HepG2 (cell line): ENCODE data around the gene FAF2. TPM values are rescaled to one million over a fixed set of nuclear protein-coding genes. Genes with fewer than 3 reads are reported as not detected.

Experiments
- ATAC-seq: fragments of 200-7000 bp; cut with Tn5 transposase; 3 replicates; pipeline ENCODE4 v1.9.1; 2020; ENCODE audit warnings: mild to moderate bottlenecking, moderate library complexity
- BruUV-seq: library from RNA; stranded (reverse); fragments of 400-500 nt; replicated peaks from 2 replicates; lab custom pipeline; 2021; lab: Mats Ljungman, UMichigan
- CTCF ChIA-PET: fragments of 300-600 bp; formaldehyde crosslinking; extraction: SDS; loops from one replicate; lab custom pipeline; 2021; ENCODE audit warnings: low total read pairs, inconsistent platforms, low intra/inter-chr PET ratio; lab: Yijun Ruan, JAX
- POLR2A ChIA-PET: fragments of 350-600 bp; sonication (Branson Sonifier 250); formaldehyde crosslinking; loops from one replicate; lab custom pipeline; 2020; ENCODE audit warnings: antibody characterized with exemption, inconsistent platforms; lab: Yijun Ruan, JAX
- DNase-seq: peaks from one replicate; pipeline ENCODE4 v3.0.0-alpha.2; 2015; ENCODE audit warnings: low spot score
- FAIRE-seq: peaks from 3 replicates; lab custom pipeline; 2011; peaks lifted over from hg19 to GRCh38; lab: Jason Lieb, UNC
- H2AFZ ChIP-seq: one replicate; pipeline ENCODE4 v1.6.1; 2011; ENCODE audit warnings: low read length, inconsistent platforms
- H3K27ac ChIP-seq: fragments of 300-600 bp; 3 replicates; pipeline ENCODE4 v1.8.0; 2011; ENCODE audit warnings: mixed run types, mild to moderate bottlenecking, mixed read lengths, low read length, inconsistent platforms; ENCODE audit not compliant: insufficient read depth; ENCODE audit errors: extremely low read length
- H3K27me3 ChIP-seq, 2 experiments: fragments of 200-600 bp in 1 of 2; 2 replicates in 1 of 2; 3 replicates in 1 of 2; pipeline versions ENCODE4 v1.6.0 to v1.8.0; 2011; ENCODE audit warnings: low read length in 2 of 2, mild to moderate bottlenecking in 2 of 2, moderate library complexity in 2 of 2, inconsistent platforms in 1 of 2; ENCODE audit not compliant: insufficient read depth in 2 of 2, control insufficient read depth in 1 of 2
- H3K36me3 ChIP-seq, 2 experiments: fragments of 200-600 bp in 1 of 2; replicated peaks in 1 of 2; 2 replicates in 1 of 2; 3 replicates in 1 of 2; pipeline versions ENCODE4 v1.5.1 to v1.8.0; 2011; ENCODE audit warnings: low read length in 2 of 2, inconsistent platforms in 1 of 2; ENCODE audit not compliant: insufficient read depth in 2 of 2, control insufficient read depth in 1 of 2
- H3K4me1 ChIP-seq: 2 replicates; pipeline ENCODE4 v1.5.1; 2012; ENCODE audit warnings: low read length, inconsistent platforms; ENCODE audit not compliant: insufficient read depth
- H3K4me2 ChIP-seq: 2 replicates; pipeline ENCODE4 v1.6.0; 2011; ENCODE audit warnings: low read depth, low read length, inconsistent platforms
- H3K4me3 ChIP-seq, 3 experiments: fragments of 200-600 bp in 1 of 3; sonication (generic), shearing (Covaris generic) in 1 of 3; replicated peaks in 1 of 3; 2 replicates each; pipeline ENCODE4 v1.5.1; 2011 to 2016; ENCODE audit warnings: low read length in 3 of 3, inconsistent platforms in 2 of 3, low read depth in 2 of 3, mild to moderate bottlenecking in 2 of 3, control low read depth in 1 of 3, mixed read lengths in 1 of 3; ENCODE audit not compliant: insufficient read depth in 1 of 3
- H3K79me2 ChIP-seq: one replicate; pipeline ENCODE4 v1.6.1; 2011; ENCODE audit warnings: low read length, inconsistent platforms; ENCODE audit not compliant: insufficient read depth
- H3K9ac ChIP-seq: 2 replicates; pipeline ENCODE4 v1.6.0; 2011; ENCODE audit warnings: mild to moderate bottlenecking, low read depth, low read length, inconsistent platforms; ENCODE audit not compliant: insufficient read depth
- H3K9me3 ChIP-seq: 2 replicates; pipeline ENCODE4 v1.5.1; 2012; ENCODE audit warnings: mild to moderate bottlenecking, low read length
- H4K20me1 ChIP-seq: 2 replicates; pipeline ENCODE4 v1.6.0; 2011; ENCODE audit warnings: inconsistent platforms, mild to moderate bottlenecking, low read length, moderate library complexity; ENCODE audit not compliant: insufficient read depth
- ATRX ChIP-seq: sonication (generic); formaldehyde crosslinking; IDR thresholded peaks from 2 replicates; pipeline ENCODE4 v1.4.0; 2020; ENCODE audit warnings: missing genetic modification reagents, borderline replicate concordance
- CCAR2 ChIP-seq: fragments of 200-400 bp; formaldehyde crosslinking; optimal IDR thresholded peaks from 2 replicates; pipeline ENCODE3; 2018; ENCODE audit warnings: low read depth, mild to moderate bottlenecking, low read length, moderate library complexity
- KAT2B ChIP-seq: fragments of 150-350 bp; IDR thresholded peaks from 2 replicates; pipeline ENCODE4 v1.6.1; 2014; ENCODE audit warnings: low read depth, low read length, borderline replicate concordance
- NAIF1 ChIP-seq: sonication (generic); formaldehyde crosslinking; IDR thresholded peaks from 2 replicates; pipeline ENCODE4 v1.5.0; 2020; ENCODE audit warnings: mild to moderate bottlenecking, missing genetic modification reagents, borderline replicate concordance
- RARG ChIP-seq: sonication (generic); formaldehyde crosslinking; IDR thresholded peaks from 2 replicates; pipeline ENCODE4 v1.4.0; 2020; ENCODE audit warnings: low read depth, mild to moderate bottlenecking, missing genetic modification reagents
- SP140L ChIP-seq: sonication (generic); formaldehyde crosslinking; IDR thresholded peaks from 2 replicates; pipeline ENCODE4 v1.4.0; 2020; ENCODE audit warnings: missing genetic modification reagents, borderline replicate concordance
- ZNF124 ChIP-seq: sonication (generic); formaldehyde crosslinking; IDR thresholded peaks from 2 replicates; pipeline ENCODE4 v1.4.0; 2020; ENCODE audit warnings: missing genetic modification reagents
- ZNF614 ChIP-seq: IDR thresholded peaks from 2 replicates; pipeline ENCODE4 v1.6.1; 2018; ENCODE audit warnings: missing biosample characterization, missing genetic modification reagents, inconsistent platforms, borderline replicate concordance
- ZNF644 ChIP-seq: IDR thresholded peaks from 2 replicates; pipeline ENCODE4 v1.6.1; 2016; ENCODE audit warnings: low read depth
- WGBS: methylation state at CpG from one replicate; pipeline ENCODE4 v1.1.6; 2017; ENCODE audit warnings: low lambda C conversion rate; 5-methylcytosine and 5-hydroxymethylcytosine counted together
- in situ Hi-C: cut with HindIII; loops from 2 replicates; pipeline ENCODE4 v1.10.0; 2017; ENCODE audit warnings: low pct_unique_long_range_greater_than_20kb; ENCODE audit not compliant: extremely low pct_ligation_motif_present
- intact Hi-C: fragments of 100-400 bp; cut with micrococcal nuclease; formaldehyde crosslinking; loops from one replicate; pipeline ENCODE4 v1.10.0; 2022; ENCODE audit not compliant: unreplicated experiment
- polyA plus RNA-seq, 8 experiments: library from polyadenylated mRNA; depleted of rRNA in 3 of 8; stranded (reverse) in 7 of 8; unstranded in 1 of 8; fragments of >200 nt; fragmentation: Illumina TruSeq in 4 of 8; extraction: Trizol in 4 of 8; gene quantifications; 2 replicates each; pipeline versions ENCODE4 v1.2.1 to v1.2.3, GENCODE V29; 2011 to 2016; ENCODE audit warnings: low read depth in 4 of 8, missing spikeins in 1 of 8, mixed read lengths in 1 of 8; ENCODE audit not compliant: insufficient read depth in 1 of 8
- total RNA-seq, 5 experiments: library from RNA; depleted of rRNA; stranded (reverse); fragments of >200 nt; fragmentation: Illumina TruSeq; extraction: Trizol; gene quantifications; 2 replicates each; pipeline ENCODE4 v1.2.3, GENCODE V29; 2016; ENCODE audit warnings: low read depth in 1 of 5
- TF ChIP-seq, protein P1 (sequence below): IDR thresholded peaks from 2 replicates; pipeline ENCODE4 v1.6.1; 2016; ENCODE audit warnings: missing genetic modification reagents, missing compliant biosample characterization
- TF ChIP-seq, protein P2 (sequence below): IDR thresholded peaks from 2 replicates; pipeline ENCODE4 v1.6.1; 2016; ENCODE audit warnings: missing compliant biosample characterization, missing genetic modification reagents, borderline replicate concordance
- TF ChIP-seq, protein P3 (sequence below): IDR thresholded peaks from 2 replicates; pipeline ENCODE4 v1.6.1; 2012; ENCODE audit warnings: low read length, improper control_type of control experiment
- TF ChIP-seq, protein P4 (sequence below): sonication (generic); formaldehyde crosslinking; IDR thresholded peaks from 2 replicates; pipeline ENCODE4 v1.8.0; 2022; ENCODE audit warnings: mild to moderate bottlenecking, missing genetic modification reagents, moderate library complexity

Gene FAF2
- total and polyA plus RNA-seq, 2 of the 13 experiments (the other 11 are each of a cell fraction or from before 2014, with no cell fraction given), result 27.8 to 34.3 TPM

DNA sequence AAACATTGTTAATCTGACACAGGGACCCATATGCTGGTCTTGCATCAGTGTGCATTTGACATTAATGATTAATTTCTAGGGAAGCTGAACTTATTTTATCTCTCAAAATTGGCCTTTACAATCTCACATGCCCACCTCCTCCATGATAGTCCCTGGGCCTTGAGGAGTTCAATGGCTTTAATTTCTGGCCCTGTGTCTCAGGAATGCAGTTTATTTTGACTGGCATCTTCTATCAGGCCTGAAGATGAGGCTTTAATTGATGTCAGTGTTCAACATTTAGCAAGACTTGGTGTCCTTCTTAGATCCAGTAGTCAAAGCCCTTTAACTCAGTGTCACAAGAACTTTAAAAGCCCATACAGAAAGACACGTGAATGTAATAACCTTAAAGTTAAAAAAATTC, 21.3 kb upstream of the FAF2 start:
- in situ Hi-C loops, result loop anchor here (25.0 kb wide), 1 partner anchor 565 kb away; the partner anchor contains the start of gene CPLX2
- TF ChIP-seq SP140L, result no peak
- TF ChIP-seq ZNF614 (CRISPR knock-in tag), result no peak
- TF ChIP-seq NAIF1, result no peak
- no peak for TF ChIP-seq ATRX (CRISPR knock-in tag)
- TF ChIP-seq ZNF124, result no peak
- TF ChIP-seq RARG (CRISPR knock-in tag), result no peak
- TF ChIP-seq, protein P1, sequence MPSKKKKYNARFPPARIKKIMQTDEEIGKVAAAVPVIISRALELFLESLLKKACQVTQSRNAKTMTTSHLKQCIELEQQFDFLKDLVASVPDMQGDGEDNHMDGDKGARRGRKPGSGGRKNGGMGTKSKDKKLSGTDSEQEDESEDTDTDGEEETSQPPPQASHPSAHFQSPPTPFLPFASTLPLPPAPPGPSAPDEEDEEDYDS (CRISPR knock-in tag), result no peak
- no peak for TF ChIP-seq CCAR2
- TF ChIP-seq, protein P2, sequence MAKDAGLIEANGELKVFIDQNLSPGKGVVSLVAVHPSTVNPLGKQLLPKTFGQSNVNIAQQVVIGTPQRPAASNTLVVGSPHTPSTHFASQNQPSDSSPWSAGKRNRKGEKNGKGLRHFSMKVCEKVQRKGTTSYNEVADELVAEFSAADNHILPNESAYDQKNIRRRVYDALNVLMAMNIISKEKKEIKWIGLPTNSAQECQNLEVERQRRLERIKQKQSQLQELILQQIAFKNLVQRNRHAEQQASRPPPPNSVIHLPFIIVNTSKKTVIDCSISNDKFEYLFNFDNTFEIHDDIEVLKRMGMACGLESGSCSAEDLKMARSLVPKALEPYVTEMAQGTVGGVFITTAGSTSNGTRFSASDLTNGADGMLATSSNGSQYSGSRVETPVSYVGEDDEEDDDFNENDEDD (CRISPR knock-in tag), result no peak
- TF ChIP-seq, protein P3, sequence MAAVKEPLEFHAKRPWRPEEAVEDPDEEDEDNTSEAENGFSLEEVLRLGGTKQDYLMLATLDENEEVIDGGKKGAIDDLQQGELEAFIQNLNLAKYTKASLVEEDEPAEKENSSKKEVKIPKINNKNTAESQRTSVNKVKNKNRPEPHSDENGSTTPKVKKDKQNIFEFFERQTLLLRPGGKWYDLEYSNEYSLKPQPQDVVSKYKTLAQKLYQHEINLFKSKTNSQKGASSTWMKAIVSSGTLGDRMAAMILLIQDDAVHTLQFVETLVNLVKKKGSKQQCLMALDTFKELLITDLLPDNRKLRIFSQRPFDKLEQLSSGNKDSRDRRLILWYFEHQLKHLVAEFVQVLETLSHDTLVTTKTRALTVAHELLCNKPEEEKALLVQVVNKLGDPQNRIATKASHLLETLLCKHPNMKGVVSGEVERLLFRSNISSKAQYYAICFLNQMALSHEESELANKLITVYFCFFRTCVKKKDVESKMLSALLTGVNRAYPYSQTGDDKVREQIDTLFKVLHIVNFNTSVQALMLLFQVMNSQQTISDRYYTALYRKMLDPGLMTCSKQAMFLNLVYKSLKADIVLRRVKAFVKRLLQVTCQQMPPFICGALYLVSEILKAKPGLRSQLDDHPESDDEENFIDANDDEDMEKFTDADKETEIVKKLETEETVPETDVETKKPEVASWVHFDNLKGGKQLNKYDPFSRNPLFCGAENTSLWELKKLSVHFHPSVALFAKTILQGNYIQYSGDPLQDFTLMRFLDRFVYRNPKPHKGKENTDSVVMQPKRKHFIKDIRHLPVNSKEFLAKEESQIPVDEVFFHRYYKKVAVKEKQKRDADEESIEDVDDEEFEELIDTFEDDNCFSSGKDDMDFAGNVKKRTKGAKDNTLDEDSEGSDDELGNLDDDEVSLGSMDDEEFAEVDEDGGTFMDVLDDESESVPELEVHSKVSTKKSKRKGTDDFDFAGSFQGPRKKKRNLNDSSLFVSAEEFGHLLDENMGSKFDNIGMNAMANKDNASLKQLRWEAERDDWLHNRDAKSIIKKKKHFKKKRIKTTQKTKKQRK, result no peak
- TF ChIP-seq, protein P4, sequence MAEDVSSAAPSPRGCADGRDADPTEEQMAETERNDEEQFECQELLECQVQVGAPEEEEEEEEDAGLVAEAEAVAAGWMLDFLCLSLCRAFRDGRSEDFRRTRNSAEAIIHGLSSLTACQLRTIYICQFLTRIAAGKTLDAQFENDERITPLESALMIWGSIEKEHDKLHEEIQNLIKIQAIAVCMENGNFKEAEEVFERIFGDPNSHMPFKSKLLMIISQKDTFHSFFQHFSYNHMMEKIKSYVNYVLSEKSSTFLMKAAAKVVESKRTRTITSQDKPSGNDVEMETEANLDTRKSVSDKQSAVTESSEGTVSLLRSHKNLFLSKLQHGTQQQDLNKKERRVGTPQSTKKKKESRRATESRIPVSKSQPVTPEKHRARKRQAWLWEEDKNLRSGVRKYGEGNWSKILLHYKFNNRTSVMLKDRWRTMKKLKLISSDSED, result no peak
- no peak for TF ChIP-seq KAT2B
- no peak for TF ChIP-seq ZNF644
- WGBS, result 37% methylated on average over 1 of the region's 1 CpG

More for the DNA sequence above, 21.3 kb upstream of the FAF2 start:
- intact Hi-C loops, result no loop called here
- POLR2A ChIA-PET, result no interaction called here
- Histone ChIP-seq H3K9ac (no peak overlapping the region), H3K27ac (no peak overlapping the region), H3K27me3 (no peaks in the 10 kb centered on the region), H2AFZ (no peak overlapping the region), H3K4me2 (no peak overlapping the region), H3K36me3 (no peaks in the 10 kb centered on the region), H3K4me1 (peaks cover 23% of the 10 kb centered on the region), H3K79me2 (no peaks in the 10 kb centered on the region), H3K9me3 (no peaks in the 10 kb centered on the region), H3K4me3 (no peak overlapping the region), H4K20me1 (no peaks in the 10 kb centered on the region)
- CTCF ChIA-PET, result no interaction called here
- no peak for FAIRE-seq
- no peak for DNase-seq
- no TSS peak for BruUV-seq
- no peak for ATAC-seq
